Measurements from ENCODE around the gene GJA3. TPM values are rescaled to one million over a fixed set of nuclear protein-coding genes. Genes with fewer than 3 reads are reported as not detected.

GJA3 gene
- total and polyA plus RNA-seq, 4 donors: 0.02 to 0.05 TPM; not detected in 2

GRCh38 chr13:20149762-20150161 lies 11.1 kb downstream of the GJA3 start:
- Histone ChIP-seq H3K4me3 (ENCODE audit: low read depth in 1 of 3, low read length in 3 of 3) (no peak overlapping the region), H3K36me3 (ENCODE audit: control insufficient read depth in 4 of 4, insufficient read depth in 3 of 4, low read depth in 1 of 4, low read length in 3 of 4) (no peaks in the 10 kb centered on the region), H3K9me3 (ENCODE audit: control insufficient read depth in 4 of 4, low read length in 3 of 4) (no peaks in the 10 kb centered on the region), H3K27me3 (ENCODE audit: control insufficient read depth in 4 of 4, insufficient read depth in 4 of 4, low read length in 3 of 4) (peaks cover 0 to 3% (median 1%) of the 10 kb centered on the region in 4 donors), H3K27ac (ENCODE audit: low read depth in 1 of 2, low read length in 2 of 2) (no peak overlapping the region), H3K9ac (ENCODE audit: low read depth in 1 of 2, low read length in 2 of 2) (no peak overlapping the region), H3K4me1 (ENCODE audit: control insufficient read depth in 4 of 4, insufficient read depth in 4 of 4, low read length in 3 of 4) (no peaks in the 10 kb centered on the region)
- TF ChIP-seq TAF1 (conservative IDR thresholded peaks at IDR 0.05) (no peak), GABPA (IDR thresholded peaks at IDR 0.05 in 1 of 2, conservative IDR thresholded peaks at IDR 0.05 in 1 of 2) (no peak), YY1 (IDR thresholded peaks at IDR 0.05) (no peak), EGR1 (IDR thresholded peaks at IDR 0.05; ENCODE audit: low read depth in 2 of 2) (no peak), REST (IDR thresholded peaks at IDR 0.05) (no peak), RAD21 (IDR thresholded peaks at IDR 0.05) (no peak), FOXA2 (IDR thresholded peaks at IDR 0.05) (no peak), SP1 (IDR thresholded peaks at IDR 0.05) (no peak), HNF4A (conservative IDR thresholded peaks at IDR 0.05) (no peak), ATF3 (IDR thresholded peaks at IDR 0.05) (no peak), NR2F2 (IDR thresholded peaks at IDR 0.05) (no peak), HNF4G (IDR thresholded peaks at IDR 0.05) (no peak)
- TF ChIP-seq, protein P1, sequence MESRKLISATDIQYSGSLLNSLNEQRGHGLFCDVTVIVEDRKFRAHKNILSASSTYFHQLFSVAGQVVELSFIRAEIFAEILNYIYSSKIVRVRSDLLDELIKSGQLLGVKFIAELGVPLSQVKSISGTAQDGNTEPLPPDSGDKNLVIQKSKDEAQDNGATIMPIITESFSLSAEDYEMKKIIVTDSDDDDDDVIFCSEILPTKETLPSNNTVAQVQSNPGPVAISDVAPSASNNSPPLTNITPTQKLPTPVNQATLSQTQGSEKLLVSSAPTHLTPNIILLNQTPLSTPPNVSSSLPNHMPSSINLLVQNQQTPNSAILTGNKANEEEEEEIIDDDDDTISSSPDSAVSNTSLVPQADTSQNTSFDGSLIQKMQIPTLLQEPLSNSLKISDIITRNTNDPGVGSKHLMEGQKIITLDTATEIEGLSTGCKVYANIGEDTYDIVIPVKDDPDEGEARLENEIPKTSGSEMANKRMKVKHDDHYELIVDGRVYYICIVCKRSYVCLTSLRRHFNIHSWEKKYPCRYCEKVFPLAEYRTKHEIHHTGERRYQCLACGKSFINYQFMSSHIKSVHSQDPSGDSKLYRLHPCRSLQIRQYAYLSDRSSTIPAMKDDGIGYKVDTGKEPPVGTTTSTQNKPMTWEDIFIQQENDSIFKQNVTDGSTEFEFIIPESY (IDR thresholded peaks at IDR 0.05): no peak
- TF ChIP-seq, protein P2, sequence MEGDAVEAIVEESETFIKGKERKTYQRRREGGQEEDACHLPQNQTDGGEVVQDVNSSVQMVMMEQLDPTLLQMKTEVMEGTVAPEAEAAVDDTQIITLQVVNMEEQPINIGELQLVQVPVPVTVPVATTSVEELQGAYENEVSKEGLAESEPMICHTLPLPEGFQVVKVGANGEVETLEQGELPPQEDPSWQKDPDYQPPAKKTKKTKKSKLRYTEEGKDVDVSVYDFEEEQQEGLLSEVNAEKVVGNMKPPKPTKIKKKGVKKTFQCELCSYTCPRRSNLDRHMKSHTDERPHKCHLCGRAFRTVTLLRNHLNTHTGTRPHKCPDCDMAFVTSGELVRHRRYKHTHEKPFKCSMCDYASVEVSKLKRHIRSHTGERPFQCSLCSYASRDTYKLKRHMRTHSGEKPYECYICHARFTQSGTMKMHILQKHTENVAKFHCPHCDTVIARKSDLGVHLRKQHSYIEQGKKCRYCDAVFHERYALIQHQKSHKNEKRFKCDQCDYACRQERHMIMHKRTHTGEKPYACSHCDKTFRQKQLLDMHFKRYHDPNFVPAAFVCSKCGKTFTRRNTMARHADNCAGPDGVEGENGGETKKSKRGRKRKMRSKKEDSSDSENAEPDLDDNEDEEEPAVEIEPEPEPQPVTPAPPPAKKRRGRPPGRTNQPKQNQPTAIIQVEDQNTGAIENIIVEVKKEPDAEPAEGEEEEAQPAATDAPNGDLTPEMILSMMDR (IDR thresholded peaks at IDR 0.05; ENCODE audit: low read depth, low read length, missing input control): no peak
- no peak for DNase-seq (ENCODE audit: low spot score)
- whole genome bisulfite sequencing: 75% methylated on average over 9 of the region's 9 CpGs

- TF ChIP-seq TAF1 (conservative IDR thresholded peaks at IDR 0.05) (no peak), REST (IDR thresholded peaks at IDR 0.05) (no peak), SP1 (IDR thresholded peaks at IDR 0.05) (no peak), JUND (IDR thresholded peaks at IDR 0.05) (no peak), EGR1 (IDR thresholded peaks at IDR 0.05; ENCODE audit: low read depth in 2 of 2) (no peak), FOXA1 (IDR thresholded peaks at IDR 0.05) (no peak), HNF4G (IDR thresholded peaks at IDR 0.05) (no peak)
- TF ChIP-seq, protein P1 (IDR thresholded peaks at IDR 0.05): no peak
- TF ChIP-seq, protein P3, sequence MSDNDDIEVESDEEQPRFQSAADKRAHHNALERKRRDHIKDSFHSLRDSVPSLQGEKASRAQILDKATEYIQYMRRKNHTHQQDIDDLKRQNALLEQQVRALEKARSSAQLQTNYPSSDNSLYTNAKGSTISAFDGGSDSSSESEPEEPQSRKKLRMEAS (IDR thresholded peaks at IDR 0.05): no peak
- peaks cover 0 to 3% (median 1%) of the 10 kb centered on the region in 4 donors for H3K27me3 ChIP-seq (ENCODE audit: control insufficient read depth in 4 of 4, insufficient read depth in 4 of 4, low read length in 3 of 4)
- H3K27ac ChIP-seq (ENCODE audit: low read depth in 1 of 2, low read length in 2 of 2): no peak overlapping the region
- H3K9me3 ChIP-seq (ENCODE audit: control insufficient read depth in 4 of 4, low read length in 3 of 4): no peaks in the 10 kb centered on the region
- H3K4me3 ChIP-seq (ENCODE audit: low read depth in 1 of 3, low read length in 3 of 3): no peak overlapping the region
- DNase-seq (ENCODE audit: low spot score): no peak
- no peak overlapping the region for H3K9ac ChIP-seq (ENCODE audit: low read depth in 1 of 2, low read length in 2 of 2)
- H3K36me3 ChIP-seq (ENCODE audit: control insufficient read depth in 4 of 4, insufficient read depth in 3 of 4, low read depth in 1 of 4, low read length in 3 of 4): no peaks in the 10 kb centered on the region
- no peaks in the 10 kb centered on the region for H3K4me1 ChIP-seq (ENCODE audit: control insufficient read depth in 4 of 4, insufficient read depth in 4 of 4, low read length in 3 of 4)
- 92% methylated on average over 16 of the region's 16 CpGs for WGBS
These were observed 12.2 kb downstream of the GJA3 start for GRCh38 chr13:20148501-20149183.
